ENCODE results near the gene CHGA. TPM values are rescaled to one million over a fixed set of nuclear protein-coding genes. Genes with fewer than 3 reads are reported as not detected.
A peak's percentile ranks its signal among the peaks of the same experiment; 100 is the strongest.

The CHGA gene
- total and polyA plus RNA-seq, 12 donors = 0.14 TPM; not detected in 11

- Histone ChIP-seq H3K27me3 (no peaks in the 10 kb centered on the region), H3K27ac (peak overlapping the region; percentile 50 to 79 (median 69)), H3K9me3 (no peaks in the 10 kb centered on the region), H3K4me3 (no peak overlapping the region), H3K36me3 (peaks cover 0 to 64% (median 0%) of the 10 kb centered on the region in 9 donors), H3K4me1 (peaks cover 9 to 64% (median 38%) of the 10 kb centered on the region in 9 donors)
- WGBS, 2 donors = 17 to 18% methylated on average over 18 of the region's 18 CpGs
- ATAC-seq (peak; percentile 73 to 91 (median 82)), DNase-seq (peak; percentile 76 to 85)
- intact Hi-C loops (cut with DNase I) = loop anchor here (1.0 to 5.0 kb wide), 8 partner anchors 80 to 187 kb away; no protein-coding TSS in a partner anchor
- TF ChIP-seq, protein P1, sequence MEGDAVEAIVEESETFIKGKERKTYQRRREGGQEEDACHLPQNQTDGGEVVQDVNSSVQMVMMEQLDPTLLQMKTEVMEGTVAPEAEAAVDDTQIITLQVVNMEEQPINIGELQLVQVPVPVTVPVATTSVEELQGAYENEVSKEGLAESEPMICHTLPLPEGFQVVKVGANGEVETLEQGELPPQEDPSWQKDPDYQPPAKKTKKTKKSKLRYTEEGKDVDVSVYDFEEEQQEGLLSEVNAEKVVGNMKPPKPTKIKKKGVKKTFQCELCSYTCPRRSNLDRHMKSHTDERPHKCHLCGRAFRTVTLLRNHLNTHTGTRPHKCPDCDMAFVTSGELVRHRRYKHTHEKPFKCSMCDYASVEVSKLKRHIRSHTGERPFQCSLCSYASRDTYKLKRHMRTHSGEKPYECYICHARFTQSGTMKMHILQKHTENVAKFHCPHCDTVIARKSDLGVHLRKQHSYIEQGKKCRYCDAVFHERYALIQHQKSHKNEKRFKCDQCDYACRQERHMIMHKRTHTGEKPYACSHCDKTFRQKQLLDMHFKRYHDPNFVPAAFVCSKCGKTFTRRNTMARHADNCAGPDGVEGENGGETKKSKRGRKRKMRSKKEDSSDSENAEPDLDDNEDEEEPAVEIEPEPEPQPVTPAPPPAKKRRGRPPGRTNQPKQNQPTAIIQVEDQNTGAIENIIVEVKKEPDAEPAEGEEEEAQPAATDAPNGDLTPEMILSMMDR (IDR thresholded peaks at IDR 0.05) = peak; percentile 92 to 98 (median 97)
Measured at GRCh38 chr14:92951912-92952471, 29.0 kb downstream of the CHGA start.

GRCh38 chr14:92952481-92953298, 29.7 kb downstream of the CHGA start:
- DNase-seq (peak; percentile 47 to 76), ATAC-seq (peak; percentile 62 to 88 (median 74))
- Histone ChIP-seq H3K27ac (peak overlapping the region; percentile 50 to 79 (median 70)), H3K9me3 (no peaks in the 10 kb centered on the region), H3K27me3 (no peaks in the 10 kb centered on the region), H3K36me3 (peaks cover 0 to 69% (median 5%) of the 10 kb centered on the region in 9 donors), H3K4me1 (peaks cover 9 to 64% (median 38%) of the 10 kb centered on the region in 9 donors), H3K4me3 (no peak overlapping the region)
- TF ChIP-seq, protein P1 (IDR thresholded peaks at IDR 0.05) = no peak
- WGBS, 2 donors = 75 to 82% methylated on average over 32 of the region's 32 CpGs
- intact Hi-C loops (cut with DNase I) = loop anchor here (1.0 to 5.0 kb wide), 8 partner anchors 80 to 187 kb away; no protein-coding TSS in a partner anchor

- peak overlapping the region; percentile 50 to 79 (median 70) for H3K27ac ChIP-seq
- 84 to 92% methylated on average over 6 of the region's 6 CpGs for WGBS, 2 donors
- DNase-seq (no peak), ATAC-seq (no peak)
- no peaks in the 10 kb centered on the region for H3K9me3 ChIP-seq
- no peak overlapping the region for H3K4me3 ChIP-seq
- no peaks in the 10 kb centered on the region for H3K27me3 ChIP-seq
- TF ChIP-seq, protein P1 (IDR thresholded peaks at IDR 0.05) = no peak
- intact Hi-C loops (cut with DNase I) = loop anchor here (2.0 to 5.0 kb wide), 7 partner anchors 79 to 185 kb away; no protein-coding TSS in a partner anchor
- H3K4me1 ChIP-seq = peaks cover 9 to 68% (median 38%) of the 10 kb centered on the region in 9 donors
- peaks cover 0 to 69% (median 9%) of the 10 kb centered on the region in 9 donors for H3K36me3 ChIP-seq
Measured at GRCh38 chr14:92953526-92953925, 30.6 kb downstream of the CHGA start.

DNA sequence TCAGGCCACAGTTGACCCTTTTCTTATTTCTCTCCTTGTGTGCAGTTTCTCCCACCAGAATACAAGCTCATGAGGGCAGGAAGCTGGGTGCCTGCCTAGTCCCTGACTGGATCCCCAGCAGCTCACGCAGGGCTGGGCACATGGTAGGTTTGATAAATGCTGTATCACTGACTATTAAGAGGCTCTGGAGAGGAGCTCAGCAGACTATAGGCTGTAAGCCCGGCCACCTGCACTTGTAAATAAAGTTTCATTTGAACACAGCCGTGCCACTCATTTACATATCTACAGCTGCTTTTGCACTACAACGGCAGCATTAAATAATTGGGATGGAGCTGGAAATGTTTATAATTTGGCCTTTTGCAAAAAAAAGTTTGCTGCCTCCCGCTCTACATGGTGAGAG, 32.0 kb downstream of the CHGA start:
- ATAC-seq = no peak

More for the DNA sequence above, 32.0 kb downstream of the CHGA start:
- intact Hi-C loops (cut with DNase I) = loop anchor here in 6 of 10 donors (5.0 kb wide), 4 partner anchors 77 to 182 kb away; no protein-coding TSS in a partner anchor
- no peak overlapping the region for H3K4me3 ChIP-seq
- no peak for DNase-seq
- H3K27ac ChIP-seq = peak overlapping the region; percentile 9 to 70 (median 38)
- TF ChIP-seq, protein P1 (IDR thresholded peaks at IDR 0.05) = no peak
- 73% methylated on average over 5 of the region's 5 CpGs for WGBS, 2 donors
- H3K9me3 ChIP-seq = no peaks in the 10 kb centered on the region
- H3K27me3 ChIP-seq = no peaks in the 10 kb centered on the region
- peaks cover 13 to 74% (median 48%) of the 10 kb centered on the region in 9 donors for H3K4me1 ChIP-seq
- peaks cover 0 to 70% (median 9%) of the 10 kb centered on the region in 9 donors for H3K36me3 ChIP-seq

Measured in heart right ventricle (tissue), 16 donors.